Kasumi-1 (cell line): ENCODE results near the gene PRAF2.

Source experiments
- DNase-seq, 2 experiments: peaks; one replicate each; lab custom pipeline; 2025; lab: John Stamatoyannopoulos, UW

PRAF2 gene

GRCh38 chrX:49073601-49074575 is at the start of gene PRAF2:
PRAF2 (minus strand) TSS chrX:49074002; CDS start chrX:49073987, 15 bp downstream.
- DNase-seq = no peak

- DNase-seq = no peak
Observed at GRCh38 chrX:49122499-49122898, 48.7 kb upstream of the PRAF2 start.

- peak; percentile 1 to 27 for DNase-seq
Observed at GRCh38 chrX:49120091-49120490, 46.3 kb upstream of the PRAF2 start.

DNA sequence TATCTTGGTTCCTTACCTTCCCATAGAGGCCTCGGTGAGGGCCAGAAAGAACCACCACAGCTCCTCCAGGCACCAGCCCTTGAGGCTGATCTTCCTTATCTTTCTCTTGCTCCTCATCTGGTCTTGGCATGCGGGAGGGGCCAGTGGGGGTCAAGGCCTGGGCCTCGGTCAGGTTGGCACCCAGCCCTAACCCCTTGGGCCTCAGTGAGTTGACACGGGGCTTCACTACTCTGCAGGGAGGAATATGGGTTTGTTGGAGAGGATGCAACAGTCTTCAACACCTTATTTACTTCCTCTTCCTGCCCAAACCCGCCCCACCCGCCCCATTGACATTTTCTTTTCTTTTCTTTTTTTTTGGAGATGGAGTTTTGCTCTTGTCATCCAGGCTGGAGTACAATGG is 43.8 kb upstream of the PRAF2 start:
- no peak for DNase-seq

GRCh38 chrX:49116716-49117115 is 42.9 kb upstream of the PRAF2 start:
- DNase-seq = no peak

GRCh38 chrX:49116076-49116475 is 42.3 kb upstream of the PRAF2 start:
- no peak for DNase-seq

DNA sequence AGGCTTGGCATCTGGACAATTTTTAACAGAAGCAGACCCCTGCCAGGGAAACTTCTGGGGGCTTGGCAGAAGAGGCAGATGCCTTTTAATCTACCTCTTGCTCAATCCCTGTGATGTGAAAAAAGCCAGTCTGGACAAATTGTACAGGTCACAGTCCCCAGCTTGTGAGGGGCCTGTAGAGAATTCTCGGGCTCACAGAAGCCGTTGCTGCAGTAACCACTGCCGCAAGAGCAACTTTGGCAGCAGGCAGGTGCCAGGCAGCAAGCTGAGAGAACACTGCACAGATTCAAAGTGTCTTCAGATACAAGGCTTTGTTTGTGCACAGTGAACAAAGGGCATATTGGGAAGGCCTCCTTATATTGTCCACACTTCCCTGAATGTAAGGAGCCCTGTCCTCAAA is 38.0 kb upstream of the PRAF2 start:
- DNase-seq = no peak

DNA sequence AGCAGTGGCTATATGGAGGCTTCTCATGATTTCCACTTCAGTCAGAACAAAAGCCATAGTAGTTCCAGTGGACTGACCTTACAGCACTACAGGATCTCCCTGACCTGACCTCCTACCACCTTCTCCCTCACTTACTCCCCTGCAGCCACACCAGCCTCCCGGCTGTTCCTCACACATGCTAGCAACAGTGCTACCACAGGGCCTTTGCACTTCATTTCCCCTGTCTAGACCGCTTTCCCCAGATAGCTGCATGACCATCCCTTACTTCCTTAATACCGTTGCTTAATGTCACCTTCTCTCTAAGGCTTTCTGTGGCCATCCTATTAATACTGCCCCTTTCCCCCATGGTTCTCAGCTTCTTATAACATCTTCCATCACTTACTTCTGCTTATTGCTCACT is 36.6 kb upstream of the PRAF2 start:
- no peak for DNase-seq

DNA sequence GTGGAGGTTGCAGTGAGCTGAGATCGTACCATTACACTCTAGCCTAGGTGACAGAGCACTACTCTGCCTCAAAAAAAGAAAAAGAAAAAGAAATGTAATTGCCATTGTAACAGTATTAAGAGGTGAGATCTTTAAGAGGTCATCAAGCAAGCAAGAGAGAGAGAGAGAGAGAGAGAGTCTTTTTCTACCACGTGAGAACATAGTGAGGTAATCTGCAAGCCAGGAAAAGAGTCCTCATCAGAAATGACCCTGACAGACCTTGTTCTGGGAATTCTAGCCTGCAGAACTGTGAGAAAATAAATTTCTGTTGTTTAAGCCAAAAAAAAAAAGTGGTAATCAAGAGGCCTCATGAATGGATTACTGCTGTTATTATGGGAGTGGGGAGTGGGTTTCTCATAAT is 34.8 kb upstream of the PRAF2 start:
- no peak for DNase-seq

DNA sequence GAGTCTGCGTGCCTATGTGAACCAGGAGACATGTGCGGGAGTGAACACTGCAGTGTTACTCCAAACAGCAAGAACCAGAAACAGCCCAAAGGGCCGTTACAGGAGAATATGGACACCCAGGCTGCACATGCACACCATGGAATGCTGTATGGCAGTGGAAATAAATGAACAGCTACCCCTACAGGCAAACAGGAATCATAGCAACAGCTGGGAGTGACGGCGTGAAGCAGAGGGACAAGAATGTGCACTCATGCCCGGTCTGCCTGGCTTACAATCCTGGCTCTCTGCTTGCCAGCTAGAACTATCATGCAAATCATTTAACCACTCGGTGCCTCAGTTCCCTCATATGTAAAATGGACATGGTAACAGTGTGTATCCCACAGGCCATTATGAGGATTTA is 33.1 kb upstream of the PRAF2 start:
- DNase-seq = peak; percentile 28 to 49

GRCh38 chrX:49106296-49106695 is 32.5 kb upstream of the PRAF2 start:
- no peak for DNase-seq

DNA sequence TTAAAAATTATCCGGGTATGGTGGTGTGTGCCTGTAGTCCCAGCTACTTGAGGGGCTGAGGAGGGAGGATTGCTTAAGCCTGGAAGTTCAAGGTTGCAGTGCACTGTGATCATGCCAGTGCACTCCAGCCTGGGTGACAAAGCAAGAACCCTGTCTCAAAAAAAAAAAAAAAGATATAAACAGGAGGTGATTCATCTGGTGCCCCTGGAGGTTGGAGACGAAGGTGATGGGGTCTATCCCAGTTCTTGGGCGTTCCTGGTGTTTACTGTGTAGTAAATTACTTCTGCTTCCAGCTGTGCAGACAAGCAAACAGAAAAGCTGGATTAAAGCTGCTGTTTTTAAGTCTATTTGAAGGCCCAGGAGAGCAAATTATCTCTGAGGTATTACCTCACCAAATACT is 29.8 kb upstream of the PRAF2 start:
- no peak for DNase-seq

DNA sequence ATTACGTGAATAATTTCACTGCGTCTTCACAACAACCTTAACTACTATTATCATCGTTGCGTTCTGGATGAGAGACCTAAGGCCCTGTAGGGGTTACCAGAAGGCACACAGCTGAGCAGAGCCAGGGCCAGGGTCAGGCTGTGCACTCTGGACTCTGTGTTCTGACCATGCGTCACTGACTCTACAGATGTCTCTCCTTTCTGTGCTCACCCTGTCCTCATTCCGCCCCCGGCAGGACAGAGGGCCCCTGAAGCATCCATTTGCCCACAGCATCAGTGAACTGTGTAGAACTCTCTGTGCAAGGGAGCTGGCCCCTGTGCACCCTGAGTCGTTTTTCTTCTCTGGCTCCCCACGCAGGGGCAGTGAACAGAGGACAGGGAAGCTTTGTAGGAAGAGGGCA is 28.4 kb upstream of the PRAF2 start:
- no peak for DNase-seq

DNA sequence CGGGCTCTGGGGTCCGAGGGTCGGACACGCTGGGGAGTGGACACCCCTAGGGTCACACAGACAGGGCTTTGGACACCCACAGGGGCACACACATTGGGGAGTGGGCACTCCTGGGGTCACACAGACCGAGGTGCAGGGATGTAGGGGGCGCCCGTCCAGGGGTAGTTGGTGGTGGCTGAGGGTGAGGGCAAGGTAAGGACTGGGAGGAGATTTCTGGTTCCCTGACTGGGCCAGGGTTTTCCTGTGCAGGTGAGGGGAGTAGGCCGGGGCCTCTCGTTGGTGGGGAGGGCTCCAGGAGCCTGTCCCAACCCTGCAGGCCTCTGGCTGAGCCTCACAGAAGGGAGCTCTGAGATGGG is 27.8 kb upstream of the PRAF2 start:
- DNase-seq = peak in 1 of 2 experiments; percentile 22

DNA sequence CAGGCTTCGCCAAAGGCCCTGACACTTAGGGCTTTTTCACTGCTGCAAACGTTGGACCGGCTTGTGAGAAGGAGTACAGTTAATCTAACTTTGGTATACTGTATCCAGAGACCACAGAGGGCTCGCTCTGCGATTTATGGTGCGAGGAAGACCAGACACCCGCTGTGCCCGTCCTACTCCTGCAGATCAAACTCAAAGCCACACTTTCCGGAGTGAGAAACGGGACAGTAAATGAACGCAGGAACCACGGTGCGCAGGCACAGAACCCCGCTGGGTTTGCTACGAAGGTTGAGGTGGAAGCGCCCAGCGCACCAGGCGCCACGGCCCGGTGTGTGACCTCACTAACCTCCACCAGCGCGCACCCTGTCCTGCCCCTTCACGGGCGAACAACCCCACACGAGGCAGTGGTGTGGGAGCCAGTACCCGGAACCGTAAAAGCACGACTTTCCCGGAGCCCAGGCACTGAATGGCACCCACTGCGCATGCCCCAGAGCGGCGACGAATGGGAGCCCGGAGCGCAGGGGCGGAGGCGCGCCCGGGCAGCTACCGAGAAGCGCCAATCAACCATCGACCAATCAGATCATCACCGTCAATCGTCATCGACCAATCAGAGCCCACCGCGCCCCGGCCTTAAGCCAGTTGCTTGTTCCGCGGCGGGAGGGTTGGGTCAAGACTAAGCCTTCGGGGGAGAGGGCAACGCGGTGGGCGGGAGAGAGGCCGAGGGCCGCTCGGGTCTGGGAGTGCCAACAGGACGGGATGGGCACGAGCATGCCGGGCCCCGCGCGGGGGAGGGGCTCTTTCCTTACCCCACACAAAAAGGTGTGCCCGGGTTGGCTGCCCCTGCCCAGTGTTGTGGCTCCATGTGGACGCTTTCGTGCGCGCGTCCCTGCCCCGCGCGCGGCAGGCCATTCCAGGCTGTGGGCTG is 27.2 kb upstream of the PRAF2 start:
- DNase-seq = peak; percentile 81 to 84

DNA sequence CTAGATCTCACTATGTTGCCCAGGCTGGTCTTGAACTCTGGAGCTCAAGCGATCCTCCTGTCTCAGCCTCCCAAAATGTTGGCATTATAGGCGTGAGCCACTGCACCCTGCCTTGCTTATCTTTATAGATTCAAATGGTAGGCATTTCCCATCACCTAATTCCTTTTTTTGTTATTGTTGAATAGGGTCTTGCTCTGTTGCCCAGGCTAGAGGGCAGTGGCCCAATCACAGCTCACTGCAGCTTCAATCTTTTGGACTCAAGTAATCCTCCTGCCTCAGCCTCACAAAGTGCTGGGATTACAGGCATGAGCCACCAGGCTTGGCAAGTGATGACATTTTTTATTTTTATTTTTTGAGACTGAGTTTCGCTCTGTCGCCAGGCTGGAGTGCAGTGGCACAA is 22.6 kb upstream of the PRAF2 start:
- no peak for DNase-seq

DNA sequence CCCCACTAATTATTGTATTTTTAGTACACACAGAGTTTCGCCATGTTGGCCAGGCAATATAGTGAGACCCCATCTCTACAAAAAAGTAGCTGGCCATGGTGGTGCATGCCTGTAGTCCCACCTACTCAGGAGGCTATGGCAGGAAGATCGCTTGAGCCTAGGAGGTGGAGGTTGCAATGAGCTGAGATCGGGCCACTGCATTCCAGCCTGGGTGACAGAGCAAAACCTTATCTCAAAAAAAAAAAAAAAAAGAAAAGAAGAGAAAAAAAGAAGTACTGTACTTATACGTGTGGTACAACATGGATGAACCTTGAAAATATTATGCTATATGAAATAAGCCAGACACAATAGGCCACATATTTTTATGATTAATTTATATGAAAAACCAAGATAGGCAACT is 15.8 kb upstream of the PRAF2 start:
- no peak for DNase-seq

DNA sequence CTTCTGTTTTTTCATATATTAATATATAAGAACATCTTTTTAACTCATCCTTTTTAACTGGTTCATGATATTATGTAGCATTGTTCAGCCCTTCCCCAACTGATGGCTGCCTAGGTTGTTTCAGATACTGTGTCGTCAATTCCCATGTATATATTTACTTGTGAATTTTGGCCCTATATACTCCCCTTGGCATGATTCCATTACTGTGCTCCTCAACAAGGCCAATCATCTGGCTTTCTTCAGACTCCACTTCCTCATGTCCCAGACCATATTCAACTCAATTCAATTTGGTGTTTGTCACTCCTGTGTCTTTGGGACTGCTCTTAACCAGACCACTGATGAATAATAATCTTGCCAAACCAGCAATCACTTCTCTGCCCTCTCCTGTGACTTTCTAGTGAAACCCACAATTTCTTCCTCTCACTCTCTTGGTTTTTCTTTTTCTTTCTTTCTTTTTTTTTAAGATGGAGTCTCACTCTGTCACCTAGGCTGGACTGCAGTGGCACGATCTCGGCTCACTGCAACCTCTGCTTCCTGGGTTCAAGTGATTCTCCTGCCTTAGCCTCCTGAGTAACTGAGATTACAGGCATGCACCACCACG is 8.6 kb upstream of the PRAF2 start:
- DNase-seq = no peak

GRCh38 chrX:49079489-49080428 is 6.0 kb upstream of the PRAF2 start, which contains the start of gene WDR45:
WDR45 (minus strand) TSS chrX:49079887; CDS start chrX:49078095, 1,792 bp downstream.
- DNase-seq = peak; percentile 23 to 37

GRCh38 chrX:49077941-49078340 is 4.1 kb upstream of the PRAF2 start:
- DNase-seq = no peak

- no peak for DNase-seq
Observed at GRCh38 chrX:49075347-49075746, 1.5 kb upstream of the PRAF2 start.
